Gastroesophageal sphincter (tissue), 3 donors: ENCODE measurements around the gene PLPPR2.

Experiments
- CTCF ChIP-seq, 4 experiments: fragments of 200-600 bp in 2 of 4; fragments of 450-650 bp in 2 of 4; sonication (generic) in 1 of 4; IDR thresholded peaks; one replicate each; pipeline ENCODE4 v1.5.1; 2017 to 2019; ENCODE audit warnings: antibody characterized with exemption in 4 of 4, mild to moderate bottlenecking in 2 of 4, moderate library complexity in 2 of 4
- POLR2A ChIP-seq, 2 donors: fragments of 450-650 bp; IDR thresholded peaks; one replicate each; pipeline ENCODE4 v1.6.1; 2017; ENCODE audit warnings: antibody characterized with exemption in 2 of 2, mild to moderate bottlenecking in 2 of 2, moderate library complexity in 1 of 2

GRCh38 chr19:11349171-11349570 lies 6.1 kb upstream of the PLPPR2 start:
- TF ChIP-seq CTCF (IDR thresholded peaks at IDR 0.05) (no peak), POLR2A (IDR thresholded peaks at IDR 0.05) (no peak)
